ENCODE results near the gene RDH8. TPM values are rescaled to one million over a fixed set of nuclear protein-coding genes. Genes with fewer than 3 reads are reported as not detected.

Gene RDH8
- total RNA-seq, 4 donors from 2014 or later: not detected

DNA sequence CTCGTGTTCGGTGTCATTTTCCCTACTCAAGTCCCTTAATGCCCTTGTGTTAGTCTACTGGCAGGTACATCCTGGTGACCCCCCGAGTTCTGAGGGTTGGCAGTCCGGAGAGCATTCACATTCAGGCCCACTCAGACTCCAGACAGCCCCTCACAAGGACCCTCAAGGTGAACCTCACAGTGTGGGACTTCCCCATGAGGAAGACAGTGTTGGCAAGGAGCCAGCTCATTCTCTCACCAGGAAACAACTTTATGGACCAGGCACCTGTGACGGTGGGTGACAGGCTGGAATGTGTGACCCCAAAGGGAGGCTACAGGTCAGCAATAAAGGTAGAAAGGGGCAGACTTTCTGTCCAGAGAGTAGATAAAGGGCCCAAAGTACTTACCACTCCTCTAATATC is 24.5 kb downstream of the RDH8 start:
- H3K4me1 ChIP-seq: no peaks in the 10 kb centered on the region
- TF ChIP-seq, protein P1, sequence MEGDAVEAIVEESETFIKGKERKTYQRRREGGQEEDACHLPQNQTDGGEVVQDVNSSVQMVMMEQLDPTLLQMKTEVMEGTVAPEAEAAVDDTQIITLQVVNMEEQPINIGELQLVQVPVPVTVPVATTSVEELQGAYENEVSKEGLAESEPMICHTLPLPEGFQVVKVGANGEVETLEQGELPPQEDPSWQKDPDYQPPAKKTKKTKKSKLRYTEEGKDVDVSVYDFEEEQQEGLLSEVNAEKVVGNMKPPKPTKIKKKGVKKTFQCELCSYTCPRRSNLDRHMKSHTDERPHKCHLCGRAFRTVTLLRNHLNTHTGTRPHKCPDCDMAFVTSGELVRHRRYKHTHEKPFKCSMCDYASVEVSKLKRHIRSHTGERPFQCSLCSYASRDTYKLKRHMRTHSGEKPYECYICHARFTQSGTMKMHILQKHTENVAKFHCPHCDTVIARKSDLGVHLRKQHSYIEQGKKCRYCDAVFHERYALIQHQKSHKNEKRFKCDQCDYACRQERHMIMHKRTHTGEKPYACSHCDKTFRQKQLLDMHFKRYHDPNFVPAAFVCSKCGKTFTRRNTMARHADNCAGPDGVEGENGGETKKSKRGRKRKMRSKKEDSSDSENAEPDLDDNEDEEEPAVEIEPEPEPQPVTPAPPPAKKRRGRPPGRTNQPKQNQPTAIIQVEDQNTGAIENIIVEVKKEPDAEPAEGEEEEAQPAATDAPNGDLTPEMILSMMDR (IDR thresholded peaks at IDR 0.05): no peak
- no peak for TF ChIP-seq POLR2A (IDR thresholded peaks at IDR 0.05)
- DNase-seq: no peak
- H3K4me3 ChIP-seq: no peak overlapping the region
- no peaks in the 10 kb centered on the region for H3K27me3 ChIP-seq
- H3K9me3 ChIP-seq: no peaks in the 10 kb centered on the region
- H3K36me3 ChIP-seq: no peaks in the 10 kb centered on the region
- H3K27ac ChIP-seq: no peak overlapping the region

DNA sequence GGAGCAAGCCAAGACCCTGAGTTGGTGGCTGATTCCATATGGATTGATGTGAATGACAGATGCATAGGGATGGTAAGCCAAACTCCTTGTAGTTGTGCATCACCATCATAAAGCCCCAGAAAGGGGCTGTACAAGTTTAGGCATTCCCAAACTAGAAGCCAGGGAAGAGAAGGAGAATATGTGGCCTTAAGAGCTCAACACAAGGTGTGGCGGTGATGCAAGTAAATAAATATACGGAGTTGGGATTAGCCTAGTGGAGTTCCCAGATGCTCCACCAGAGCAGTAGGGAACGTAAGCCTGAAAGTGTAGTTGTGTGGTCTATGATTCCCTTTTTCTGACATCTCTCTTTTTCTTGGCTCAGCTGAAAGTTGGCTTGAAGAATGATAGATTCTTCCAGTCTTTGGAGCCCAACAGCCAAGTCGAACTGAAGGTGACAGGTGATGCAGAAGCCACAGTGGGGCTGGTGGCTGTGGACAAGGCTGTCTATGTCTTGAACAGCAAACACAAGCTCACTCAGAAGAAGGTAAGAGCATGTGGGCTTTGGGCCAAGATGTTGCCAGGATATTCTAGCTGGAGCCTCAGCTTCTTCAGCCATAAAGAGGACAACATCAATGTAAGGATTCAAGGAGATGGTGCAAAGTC is 30.1 kb downstream of the RDH8 start:
- Histone ChIP-seq H3K36me3 (no peaks in the 10 kb centered on the region), H3K4me3 (no peak overlapping the region), H3K27ac (no peak overlapping the region), H3K27me3 (no peaks in the 10 kb centered on the region), H3K9me3 (peaks cover 0 to 17% (median 0%) of the 10 kb centered on the region in 4 donors), H3K4me1 (no peaks in the 10 kb centered on the region)
- TF ChIP-seq POLR2A (IDR thresholded peaks at IDR 0.05): no peak
- TF ChIP-seq, protein P1 (IDR thresholded peaks at IDR 0.05): no peak
- no peak for DNase-seq

DNA sequence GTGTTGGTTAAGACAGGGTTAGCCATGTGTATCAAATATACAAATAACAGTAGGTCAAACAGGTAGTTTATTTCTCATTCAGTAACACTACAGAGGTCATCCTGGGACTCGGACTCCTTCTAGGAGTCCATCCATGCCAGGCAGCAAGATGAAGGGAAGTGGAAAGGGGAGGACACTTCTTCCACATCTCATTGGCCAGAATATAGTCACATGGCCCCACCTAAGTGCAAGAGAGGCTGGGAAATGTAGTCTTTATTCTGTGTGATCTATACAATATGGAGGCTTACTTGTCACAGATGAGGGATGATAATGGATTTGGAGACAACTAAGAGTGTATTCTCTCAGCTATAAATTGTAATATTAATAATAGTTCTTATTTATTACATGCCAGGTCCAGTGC is 31.1 kb downstream of the RDH8 start:
- TF ChIP-seq, protein P1 (IDR thresholded peaks at IDR 0.05): no peak
- no peak for TF ChIP-seq POLR2A (IDR thresholded peaks at IDR 0.05)
- Histone ChIP-seq H3K4me3 (no peak overlapping the region), H3K9me3 (peaks cover 0 to 17% (median 0%) of the 10 kb centered on the region in 4 donors), H3K36me3 (no peaks in the 10 kb centered on the region), H3K27me3 (no peaks in the 10 kb centered on the region), H3K4me1 (no peaks in the 10 kb centered on the region), H3K27ac (no peak overlapping the region)
- DNase-seq: no peak

DNA sequence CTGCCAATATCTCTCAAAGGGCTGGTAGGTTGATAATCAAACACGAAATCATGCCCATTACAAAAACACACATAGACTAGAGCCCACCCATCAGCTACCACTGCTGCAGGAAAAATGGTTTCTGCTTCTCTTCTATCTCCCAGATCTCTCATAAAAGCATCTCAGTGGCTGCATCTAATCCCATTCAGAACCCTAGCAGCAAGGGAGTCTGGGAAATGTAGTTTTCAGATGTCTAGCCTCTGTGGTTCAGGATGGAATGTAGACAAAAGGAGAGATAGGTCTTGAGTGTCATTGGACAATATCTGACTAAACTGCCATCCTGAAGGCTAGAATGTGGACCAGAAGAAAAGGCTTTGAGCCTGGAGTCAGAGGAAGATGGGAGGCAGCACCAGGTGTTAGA is 32.1 kb downstream of the RDH8 start:
- Histone ChIP-seq H3K27me3 (no peaks in the 10 kb centered on the region), H3K27ac (no peak overlapping the region), H3K36me3 (no peaks in the 10 kb centered on the region), H3K9me3 (peaks cover 0 to 17% (median 0%) of the 10 kb centered on the region in 4 donors), H3K4me3 (no peak overlapping the region), H3K4me1 (no peaks in the 10 kb centered on the region)
- DNase-seq: no peak
- TF ChIP-seq POLR2A (IDR thresholded peaks at IDR 0.05): no peak
- TF ChIP-seq, protein P1 (IDR thresholded peaks at IDR 0.05): no peak

DNA sequence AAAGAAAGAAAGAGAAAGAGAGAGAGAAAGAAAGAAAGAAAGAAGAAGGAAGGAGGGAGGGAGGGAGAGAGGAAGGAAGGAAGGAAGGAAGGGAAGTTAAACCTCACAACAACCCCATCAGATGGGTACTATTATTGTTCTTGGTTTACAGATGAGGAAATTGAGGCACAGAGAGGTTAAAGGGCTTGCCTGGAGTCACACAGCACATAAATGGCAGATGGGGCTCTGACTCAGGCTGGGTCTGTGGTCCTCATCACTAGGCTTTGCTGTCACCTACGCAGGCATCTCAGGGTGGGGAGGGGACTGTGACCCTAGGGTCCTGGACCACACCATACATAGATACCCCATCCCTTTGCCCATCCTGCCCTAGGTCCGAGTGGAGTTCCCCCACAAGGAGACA is 36.3 kb downstream of the RDH8 start:
- Histone ChIP-seq H3K4me1 (no peaks in the 10 kb centered on the region), H3K9me3 (peaks cover 0 to 5% (median 0%) of the 10 kb centered on the region in 4 donors), H3K4me3 (no peak overlapping the region), H3K27ac (no peak overlapping the region), H3K36me3 (no peaks in the 10 kb centered on the region), H3K27me3 (no peaks in the 10 kb centered on the region)
- TF ChIP-seq, protein P1 (IDR thresholded peaks at IDR 0.05): no peak
- no peak for TF ChIP-seq POLR2A (IDR thresholded peaks at IDR 0.05)
- no peak for DNase-seq
